ENCODE data around the gene SUN2.

- TF ChIP-seq POLR2A (IDR thresholded peaks at IDR 0.05; ENCODE audit: control extremely low read depth in 1 of 2, low read depth in 2 of 2, low read length in 2 of 2) (no peak), TAF1 (IDR thresholded peaks at IDR 0.05; ENCODE audit: low read depth, low read length) (no peak), POLR2AphosphoS5 (IDR thresholded peaks at IDR 0.05; ENCODE audit: low read depth, low read length) (no peak), TBP (IDR thresholded peaks at IDR 0.05; ENCODE audit: low read depth, low read length) (no peak), EP300 (IDR thresholded peaks at IDR 0.05; ENCODE audit: borderline replicate concordance in 1 of 2, low read depth in 2 of 2, low read length in 2 of 2) (no peak), SP1 (IDR thresholded peaks at IDR 0.05; ENCODE audit: low read depth, low read length) (no peak), EZH2 (IDR thresholded peaks at IDR 0.05; ENCODE audit: low read depth, low read length, severe bottlenecking) (no peak), SIN3A (conservative IDR thresholded peaks at IDR 0.05 in 1 of 2, IDR thresholded peaks at IDR 0.05 in 1 of 2; ENCODE audit: low read depth in 1 of 2, low read length in 2 of 2) (no peak)
- TF ChIP-seq, protein P1, sequence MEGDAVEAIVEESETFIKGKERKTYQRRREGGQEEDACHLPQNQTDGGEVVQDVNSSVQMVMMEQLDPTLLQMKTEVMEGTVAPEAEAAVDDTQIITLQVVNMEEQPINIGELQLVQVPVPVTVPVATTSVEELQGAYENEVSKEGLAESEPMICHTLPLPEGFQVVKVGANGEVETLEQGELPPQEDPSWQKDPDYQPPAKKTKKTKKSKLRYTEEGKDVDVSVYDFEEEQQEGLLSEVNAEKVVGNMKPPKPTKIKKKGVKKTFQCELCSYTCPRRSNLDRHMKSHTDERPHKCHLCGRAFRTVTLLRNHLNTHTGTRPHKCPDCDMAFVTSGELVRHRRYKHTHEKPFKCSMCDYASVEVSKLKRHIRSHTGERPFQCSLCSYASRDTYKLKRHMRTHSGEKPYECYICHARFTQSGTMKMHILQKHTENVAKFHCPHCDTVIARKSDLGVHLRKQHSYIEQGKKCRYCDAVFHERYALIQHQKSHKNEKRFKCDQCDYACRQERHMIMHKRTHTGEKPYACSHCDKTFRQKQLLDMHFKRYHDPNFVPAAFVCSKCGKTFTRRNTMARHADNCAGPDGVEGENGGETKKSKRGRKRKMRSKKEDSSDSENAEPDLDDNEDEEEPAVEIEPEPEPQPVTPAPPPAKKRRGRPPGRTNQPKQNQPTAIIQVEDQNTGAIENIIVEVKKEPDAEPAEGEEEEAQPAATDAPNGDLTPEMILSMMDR (IDR thresholded peaks at IDR 0.05; ENCODE audit: control extremely low read depth in 1 of 3, insufficient read depth in 1 of 3, low read depth in 1 of 3, low read length in 3 of 3): no peak
Measured at GRCh38 chr22:38698407-38699094, 57.2 kb downstream of the SUN2 start.
